ENCODE data around the gene PDGFA. TPM values are rescaled to one million over a fixed set of nuclear protein-coding genes. Genes with fewer than 3 reads are reported as not detected.

Gene PDGFA
- total RNA-seq, 6 experiments from 2014 or later: 7.1 to 8.7 (median 7.8) TPM

DNA sequence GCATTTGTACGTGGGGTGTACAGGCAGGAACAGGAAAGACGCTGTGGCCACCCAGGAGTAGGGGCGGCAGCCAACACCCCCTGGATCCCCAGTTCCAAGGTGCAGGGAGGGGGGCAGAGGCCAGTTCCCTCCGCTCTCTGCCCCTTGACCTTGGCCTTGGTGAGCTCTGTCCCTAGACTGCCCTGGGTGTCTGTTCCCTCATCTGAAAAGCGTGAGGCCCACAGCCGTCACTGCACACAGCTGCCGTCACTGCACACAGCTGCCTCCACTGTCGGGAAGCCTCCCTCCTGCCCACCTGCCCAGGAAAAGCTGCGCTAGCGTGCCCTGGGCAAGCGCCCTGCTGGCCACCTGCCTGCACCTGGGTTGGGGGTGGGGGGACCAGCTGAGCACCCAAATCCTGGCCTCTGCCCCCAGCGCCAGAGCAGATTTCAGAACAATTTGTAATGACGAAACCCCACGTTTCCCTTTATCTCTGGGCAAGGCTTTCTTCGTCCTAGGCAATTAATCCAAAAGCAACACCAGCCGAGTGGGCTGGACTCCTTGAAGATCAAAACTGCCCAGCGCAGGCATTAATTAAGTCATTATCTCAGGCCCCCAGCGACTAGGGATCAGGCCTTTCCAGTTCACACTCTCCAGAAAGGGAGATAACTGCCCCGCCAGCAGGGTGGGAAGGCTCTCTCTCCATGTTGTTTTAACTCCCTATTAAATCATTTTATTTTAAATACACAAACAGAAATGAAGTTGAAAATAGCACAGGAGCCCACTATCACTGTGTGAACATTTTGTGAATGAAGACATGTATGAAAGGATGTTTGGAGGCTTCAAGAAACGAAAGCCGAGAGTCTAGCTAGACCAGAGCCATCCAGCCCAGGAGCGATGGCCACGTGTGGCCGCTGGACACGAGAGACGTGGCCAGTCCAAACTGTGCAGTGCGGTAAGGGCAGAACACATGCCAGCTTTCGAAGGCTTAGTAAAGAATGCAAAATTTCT lies 4.0 kb upstream of the PDGFA start:
- TF ChIP-seq, protein P1, sequence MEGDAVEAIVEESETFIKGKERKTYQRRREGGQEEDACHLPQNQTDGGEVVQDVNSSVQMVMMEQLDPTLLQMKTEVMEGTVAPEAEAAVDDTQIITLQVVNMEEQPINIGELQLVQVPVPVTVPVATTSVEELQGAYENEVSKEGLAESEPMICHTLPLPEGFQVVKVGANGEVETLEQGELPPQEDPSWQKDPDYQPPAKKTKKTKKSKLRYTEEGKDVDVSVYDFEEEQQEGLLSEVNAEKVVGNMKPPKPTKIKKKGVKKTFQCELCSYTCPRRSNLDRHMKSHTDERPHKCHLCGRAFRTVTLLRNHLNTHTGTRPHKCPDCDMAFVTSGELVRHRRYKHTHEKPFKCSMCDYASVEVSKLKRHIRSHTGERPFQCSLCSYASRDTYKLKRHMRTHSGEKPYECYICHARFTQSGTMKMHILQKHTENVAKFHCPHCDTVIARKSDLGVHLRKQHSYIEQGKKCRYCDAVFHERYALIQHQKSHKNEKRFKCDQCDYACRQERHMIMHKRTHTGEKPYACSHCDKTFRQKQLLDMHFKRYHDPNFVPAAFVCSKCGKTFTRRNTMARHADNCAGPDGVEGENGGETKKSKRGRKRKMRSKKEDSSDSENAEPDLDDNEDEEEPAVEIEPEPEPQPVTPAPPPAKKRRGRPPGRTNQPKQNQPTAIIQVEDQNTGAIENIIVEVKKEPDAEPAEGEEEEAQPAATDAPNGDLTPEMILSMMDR (IDR thresholded peaks at IDR 0.05): no peak
- Mint-ChIP-seq H3K36me3 (ENCODE audit: low read depth) (no peaks in the 10 kb centered on the region), H3K4me1 (ENCODE audit: low read depth) (no peaks in the 10 kb centered on the region), H3K4me3 (no peak overlapping the region), H3K27me3 (ENCODE audit: insufficient read depth) (peaks cover 4% of the 10 kb centered on the region), H3K27ac (no peak overlapping the region), H3K9me3 (no peaks in the 10 kb centered on the region)
- no peak for DNase-seq

DNA sequence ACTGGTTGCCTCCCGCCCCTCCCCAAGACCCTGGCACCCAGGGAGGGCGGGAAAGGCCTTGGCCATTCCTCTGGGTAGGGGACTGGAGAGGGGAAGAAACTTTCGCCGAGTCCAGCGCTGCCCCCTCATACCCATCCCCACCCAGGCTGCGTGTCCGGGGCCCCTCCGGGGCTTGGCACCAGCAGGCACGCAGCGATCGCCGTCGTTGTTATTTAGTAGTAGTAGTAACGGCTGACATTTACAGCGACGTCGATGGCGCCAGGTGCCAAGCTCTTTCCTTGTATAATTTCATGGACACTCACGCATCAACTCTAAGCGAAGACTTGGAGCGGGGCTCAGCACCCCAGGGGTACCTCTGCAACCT lies 3.3 kb upstream of the PDGFA start:
- no peak overlapping the region for H3K4me3 Mint-ChIP-seq
- H3K4me1 Mint-ChIP-seq (ENCODE audit: low read depth): no peaks in the 10 kb centered on the region
- H3K36me3 Mint-ChIP-seq (ENCODE audit: low read depth): no peaks in the 10 kb centered on the region
- DNase-seq: no peak
- TF ChIP-seq, protein P1 (IDR thresholded peaks at IDR 0.05): no peak
- H3K9me3 Mint-ChIP-seq: no peaks in the 10 kb centered on the region
- H3K27me3 Mint-ChIP-seq (ENCODE audit: insufficient read depth): peaks cover 4% of the 10 kb centered on the region
- no peak overlapping the region for H3K27ac Mint-ChIP-seq

DNA sequence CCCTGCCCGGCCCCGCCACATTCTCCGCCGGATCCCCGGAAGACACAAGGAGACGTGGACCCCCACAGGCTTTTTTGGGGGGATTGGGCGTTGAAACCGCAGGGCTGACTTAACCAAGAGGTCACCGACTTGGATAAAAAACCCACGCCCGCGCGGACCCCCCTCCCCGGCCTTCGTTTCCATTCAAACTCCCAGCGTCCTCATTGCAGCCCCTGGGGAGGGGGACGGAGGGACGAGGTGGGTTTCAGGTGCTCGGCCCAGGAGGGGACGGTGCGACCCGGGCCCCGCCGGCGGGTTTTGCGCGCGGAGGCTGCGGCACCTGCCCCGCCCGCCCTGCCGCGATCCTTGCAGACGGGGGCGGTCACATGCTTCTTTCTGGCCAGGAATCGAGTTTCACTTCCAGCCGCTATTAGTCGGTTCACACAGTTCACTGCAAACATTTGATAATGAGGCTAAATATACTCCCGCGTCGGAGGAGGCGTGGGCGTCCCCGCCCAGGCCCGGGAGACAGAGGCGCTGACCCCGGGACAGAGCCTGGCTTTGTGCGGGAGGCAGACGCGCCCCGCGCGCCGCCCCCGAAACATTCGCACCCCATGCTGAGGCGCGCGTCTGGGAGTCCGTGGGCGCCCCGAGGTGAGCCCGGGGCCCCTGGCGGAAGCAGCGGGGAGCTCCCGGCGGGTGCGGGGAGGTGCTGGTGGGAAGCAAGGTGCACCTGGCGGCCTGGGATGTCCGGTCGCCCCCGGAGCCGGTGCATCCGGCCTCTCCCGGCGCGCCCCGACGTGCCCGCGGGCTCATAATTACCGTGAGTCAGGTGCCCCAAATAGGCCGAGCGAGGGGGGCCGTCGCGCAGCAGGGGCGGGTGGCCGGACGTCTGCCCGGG lies 2.7 kb upstream of the PDGFA start:
- Mint-ChIP-seq H3K4me3 (peak overlapping the region; percentile 43), H3K27ac (no peak overlapping the region), H3K9me3 (no peaks in the 10 kb centered on the region), H3K27me3 (ENCODE audit: insufficient read depth) (peaks cover 4% of the 10 kb centered on the region), H3K4me1 (ENCODE audit: low read depth) (no peaks in the 10 kb centered on the region), H3K36me3 (ENCODE audit: low read depth) (no peaks in the 10 kb centered on the region)
- TF ChIP-seq, protein P1 (IDR thresholded peaks at IDR 0.05): peak; percentile 20
- no peak for DNase-seq

DNA sequence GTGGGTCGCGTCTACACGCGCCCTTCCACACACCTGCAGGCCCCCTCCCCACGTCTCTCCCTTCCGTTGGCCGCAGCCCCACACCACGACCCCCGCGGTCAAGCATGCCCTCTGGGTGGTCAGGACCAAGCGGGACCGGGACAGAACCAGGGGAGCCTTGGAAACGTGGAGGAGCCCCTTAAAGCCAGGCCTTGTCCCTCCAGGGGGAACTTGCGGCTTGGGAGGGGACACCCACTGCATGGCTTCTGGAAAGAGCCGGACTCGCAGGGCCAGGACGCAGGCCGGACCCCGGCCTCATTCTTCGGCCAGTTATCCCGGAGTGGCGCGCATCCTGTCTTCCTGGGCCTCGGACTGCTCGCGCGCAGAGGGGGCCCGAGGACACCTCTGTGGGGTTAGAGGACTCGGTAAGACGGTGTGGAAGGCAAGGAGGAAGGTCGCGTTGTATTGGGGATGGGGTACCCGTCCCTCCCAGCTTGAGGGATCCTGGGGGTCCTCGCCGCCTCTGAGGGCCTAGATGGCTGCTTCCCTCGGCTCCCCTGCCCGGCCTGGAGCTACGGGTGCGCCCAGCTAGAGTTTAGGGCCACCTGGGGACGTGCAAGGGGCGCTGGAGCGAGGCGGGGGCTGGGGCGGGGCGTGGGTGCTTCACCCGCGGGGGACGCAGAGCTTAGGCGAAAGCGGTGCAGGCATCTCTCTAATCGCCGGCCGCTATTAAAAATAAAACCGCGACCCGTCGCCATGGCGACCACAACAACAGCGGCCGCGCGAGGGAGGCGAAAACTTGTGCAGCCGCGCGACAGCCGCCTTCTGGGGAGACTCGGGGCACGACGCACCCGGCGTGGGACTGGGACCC lies 1.8 kb upstream of the PDGFA start:
- Mint-ChIP-seq H3K4me1 (ENCODE audit: low read depth) (peaks cover 2% of the 10 kb centered on the region), H3K27me3 (ENCODE audit: insufficient read depth) (peaks cover 4% of the 10 kb centered on the region), H3K36me3 (ENCODE audit: low read depth) (no peaks in the 10 kb centered on the region), H3K4me3 (peak overlapping the region; percentile 43), H3K27ac (peak overlapping the region; percentile 69), H3K9me3 (no peaks in the 10 kb centered on the region)
- peak; percentile 63 for DNase-seq
- TF ChIP-seq, protein P1 (IDR thresholded peaks at IDR 0.05): no peak
